GM21825 (cell line): ENCODE data around the gene MTM1.

Source experiments
- ATAC-seq: cut with Tn5 transposase; IDR thresholded peaks from one replicate; pipeline ENCODE4 v1.9.1; 2021; ENCODE audit warnings: mild to moderate bottlenecking, moderate library complexity; ENCODE audit not compliant: unreplicated experiment

Gene MTM1

GRCh38 chrX:150568320-150569154 lies at the start of gene MTM1:
TSS of gene MTM1 (plus strand) at chrX:150568621. CDS start at chrX:150592615, 23,994 bp downstream.
- peak; percentile 95 for ATAC-seq

GRCh38 chrX:150522494-150522893 lies 45.9 kb upstream of the MTM1 start:
- no peak for ATAC-seq

- no peak for ATAC-seq
These were observed 43.1 kb upstream of the MTM1 start for GRCh38 chrX:150525061-150525919.

GRCh38 chrX:150526692-150527091 lies 41.7 kb upstream of the MTM1 start:
- ATAC-seq, result no peak

GRCh38 chrX:150527108-150527507 lies 41.3 kb upstream of the MTM1 start:
- ATAC-seq, result no peak

- ATAC-seq, result no peak
These were observed 38.8 kb upstream of the MTM1 start for GRCh38 chrX:150529587-150529986.

GRCh38 chrX:150530821-150531220 lies 37.6 kb upstream of the MTM1 start:
- no peak for ATAC-seq

GRCh38 chrX:150531467-150531866 lies 37.0 kb upstream of the MTM1 start:
- no peak for ATAC-seq

GRCh38 chrX:150533863-150534262 lies 34.6 kb upstream of the MTM1 start:
- no peak for ATAC-seq

GRCh38 chrX:150536455-150537116 lies 31.8 kb upstream of the MTM1 start:
- no peak for ATAC-seq

GRCh38 chrX:150537851-150538250 lies 30.6 kb upstream of the MTM1 start:
- no peak for ATAC-seq

GRCh38 chrX:150540965-150541364 lies 27.5 kb upstream of the MTM1 start:
- ATAC-seq, result no peak

- peak; percentile 31 for ATAC-seq
These were observed 25.6 kb upstream of the MTM1 start for GRCh38 chrX:150542846-150543229.

- ATAC-seq, result peak; percentile 50
These were observed 24.9 kb upstream of the MTM1 start for GRCh38 chrX:150543230-150544155.

- ATAC-seq, result no peak
These were observed 24.1 kb upstream of the MTM1 start for GRCh38 chrX:150544222-150544787.

- no peak for ATAC-seq
These were observed 23.3 kb upstream of the MTM1 start for GRCh38 chrX:150544835-150545770.

GRCh38 chrX:150546711-150547153 lies 21.7 kb upstream of the MTM1 start:
- ATAC-seq, result no peak

GRCh38 chrX:150547375-150548115 lies 20.9 kb upstream of the MTM1 start:
- ATAC-seq, result no peak
